ENCODE measurements around the gene HERC2.

GRCh38 chr15:28182216-28182615 lies 139.8 kb downstream of the HERC2 start:
- TF ChIP-seq RBBP5 (IDR thresholded peaks at IDR 0.05; ENCODE audit: borderline replicate concordance, insufficient read depth, low read length, poor library complexity, severe bottlenecking) (no peak), SRSF1 (IDR thresholded peaks at IDR 0.05; ENCODE audit: low read depth, low read length) (no peak), ZBTB7A (IDR thresholded peaks at IDR 0.05; ENCODE audit: borderline replicate concordance, control insufficient read depth, low read depth, low read length) (no peak), MTA3 (IDR thresholded peaks at IDR 0.05; ENCODE audit: borderline replicate concordance) (no peak), SIN3A (IDR thresholded peaks at IDR 0.05; ENCODE audit: borderline replicate concordance in 2 of 2, control insufficient read depth in 1 of 2, low read depth in 2 of 2, low read length in 2 of 2) (no peak), CTCF (IDR thresholded peaks at IDR 0.05 in 2 of 3, conservative IDR thresholded peaks at IDR 0.05 in 1 of 3; ENCODE audit: insufficient read depth in 2 of 3, low read depth in 1 of 3, low read length in 3 of 3) (no peak)
